ENCODE data around the gene TLCD1.
A peak's percentile ranks its signal among the peaks of the same experiment; 100 is the strongest.
"Not testable (repeated sequence)": the region's sequence is repeated elsewhere in the genome, so short reads cannot be mapped to it uniquely, and the experiment has no call there.

Gene TLCD1

DNA sequence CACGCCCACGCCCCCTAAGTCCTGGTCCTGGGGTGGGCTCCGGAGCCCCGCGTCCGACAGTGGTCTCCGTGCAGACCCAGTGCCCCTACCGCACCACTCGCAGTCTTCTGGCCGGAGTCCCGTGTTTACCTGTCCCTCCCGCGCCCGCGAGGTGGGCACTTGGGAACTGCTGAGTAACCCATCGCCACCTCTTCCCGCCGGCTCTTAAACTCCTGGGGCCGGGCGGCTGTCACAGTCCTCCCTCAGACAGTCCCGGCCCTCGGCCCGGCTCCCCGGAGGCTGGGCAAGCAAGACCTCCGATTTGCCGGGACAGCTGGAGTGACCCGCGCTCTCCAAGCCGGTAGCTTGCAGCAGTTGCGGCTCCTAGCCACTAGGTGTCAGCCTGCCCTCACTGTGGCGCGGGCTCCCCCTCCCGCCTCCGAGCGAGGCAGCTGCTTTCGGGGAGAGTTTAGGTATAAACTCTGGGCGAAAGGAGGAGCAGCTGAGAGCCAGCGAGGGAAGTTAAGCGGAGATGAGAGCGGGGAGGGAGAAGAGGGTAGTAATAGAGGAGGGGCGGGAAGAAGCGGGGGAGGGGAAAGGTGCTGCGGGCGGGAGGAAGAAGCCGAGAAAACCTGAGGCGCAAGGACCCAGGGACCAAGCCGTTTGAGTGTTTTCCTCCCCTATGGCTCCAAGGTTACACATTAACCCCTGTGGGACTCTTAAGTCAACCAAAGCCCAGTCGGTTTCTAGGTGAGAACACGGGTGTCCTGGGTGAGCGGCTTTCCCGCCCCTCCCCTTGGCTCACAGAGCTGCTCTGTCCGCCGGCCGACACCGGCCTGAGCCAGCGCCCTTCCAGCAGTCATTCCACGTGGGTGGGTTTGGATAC is 826 bp upstream of the TLCD1 start:
- DNase-seq, result peak; percentile 95

- peak; percentile 56 for DNase-seq
Measured at GRCh38 chr17:28725660-28726225, 290 bp downstream of the TLCD1 start.

DNA sequence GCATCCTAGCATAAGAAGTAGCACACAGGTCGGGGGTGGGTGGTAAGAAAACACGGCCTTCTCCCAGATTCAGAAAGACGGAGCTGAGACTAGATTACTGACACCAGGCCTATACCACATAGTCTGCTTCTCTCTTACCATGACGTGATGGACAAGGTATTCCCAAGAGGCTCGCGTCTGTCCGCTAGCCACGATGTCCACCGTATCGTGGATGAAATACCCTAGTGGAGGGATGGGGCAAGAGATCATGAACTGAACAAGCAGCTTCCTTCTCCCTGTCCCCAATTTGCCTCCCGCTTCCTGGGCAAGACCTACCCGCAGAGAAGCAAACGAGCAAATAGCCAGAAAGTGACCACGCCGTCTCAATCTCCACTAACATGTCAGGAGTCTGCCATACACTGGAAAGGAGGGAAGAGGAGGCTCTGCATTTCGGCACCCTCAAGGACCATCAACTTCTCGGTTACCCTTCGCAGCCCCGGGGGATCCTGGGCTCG is 820 bp downstream of the TLCD1 start:
- DNase-seq, result peak; percentile 56

GRCh38 chr17:28724500-28725165 is 1.4 kb downstream of the TLCD1 start:
- DNase-seq, result no peak

GRCh38 chr17:28723836-28724499 is 2.1 kb downstream of the TLCD1 start:
- DNase-seq, result not testable (repeated sequence)

DNA sequence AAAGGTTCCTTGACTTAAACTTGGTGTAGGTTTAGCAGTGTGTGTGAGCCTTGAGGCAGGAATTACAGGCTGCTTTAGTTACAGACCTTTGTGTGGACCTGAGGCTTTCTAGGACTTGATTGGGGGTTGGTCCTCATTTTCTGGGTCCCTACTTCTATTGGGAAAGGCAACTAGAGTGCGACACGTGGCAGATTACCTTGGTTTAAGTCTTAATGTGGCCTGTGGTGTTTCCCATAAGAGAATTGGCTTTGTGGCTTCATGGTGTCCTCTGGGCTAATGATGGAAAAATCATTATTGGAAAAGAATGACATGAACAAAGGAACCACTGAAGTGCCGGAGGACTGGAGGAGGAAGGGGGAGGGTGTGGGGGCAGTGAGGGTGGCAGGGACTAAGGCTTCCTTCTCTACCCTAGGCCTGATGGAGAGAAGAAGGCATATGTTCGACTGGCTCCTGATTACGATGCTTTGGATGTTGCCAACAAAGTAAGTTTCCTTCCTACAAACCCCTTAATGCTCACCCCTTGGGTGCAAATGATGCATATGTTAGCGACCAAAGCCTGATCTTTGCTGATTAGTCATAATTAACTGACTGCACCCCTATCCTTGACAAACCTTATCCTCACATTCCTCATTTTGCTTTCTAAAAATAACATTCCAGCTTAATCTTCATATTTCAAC is 2.7 kb downstream of the TLCD1 start:
- no peak for DNase-seq

GRCh38 chr17:28722417-28723158 is 3.4 kb downstream of the TLCD1 start:
- no peak for DNase-seq

DNA sequence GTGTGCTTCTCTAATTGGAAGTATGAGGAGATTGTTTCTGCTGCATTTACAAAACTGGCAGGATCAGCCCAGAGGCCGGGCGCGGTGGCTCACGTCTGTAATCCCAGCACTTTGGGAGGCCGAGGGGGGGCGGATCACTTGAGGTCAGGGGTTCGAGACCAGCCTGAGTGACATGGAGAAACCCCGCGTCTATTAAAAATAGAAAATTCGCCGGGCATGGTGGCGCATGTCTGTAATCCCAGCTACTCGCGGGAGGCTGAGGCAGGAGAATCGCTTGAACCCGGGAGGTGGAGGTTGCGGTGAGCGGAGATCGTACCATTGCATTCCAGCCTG is 5.1 kb downstream of the TLCD1 start:
- not testable (repeated sequence) for DNase-seq

DNA sequence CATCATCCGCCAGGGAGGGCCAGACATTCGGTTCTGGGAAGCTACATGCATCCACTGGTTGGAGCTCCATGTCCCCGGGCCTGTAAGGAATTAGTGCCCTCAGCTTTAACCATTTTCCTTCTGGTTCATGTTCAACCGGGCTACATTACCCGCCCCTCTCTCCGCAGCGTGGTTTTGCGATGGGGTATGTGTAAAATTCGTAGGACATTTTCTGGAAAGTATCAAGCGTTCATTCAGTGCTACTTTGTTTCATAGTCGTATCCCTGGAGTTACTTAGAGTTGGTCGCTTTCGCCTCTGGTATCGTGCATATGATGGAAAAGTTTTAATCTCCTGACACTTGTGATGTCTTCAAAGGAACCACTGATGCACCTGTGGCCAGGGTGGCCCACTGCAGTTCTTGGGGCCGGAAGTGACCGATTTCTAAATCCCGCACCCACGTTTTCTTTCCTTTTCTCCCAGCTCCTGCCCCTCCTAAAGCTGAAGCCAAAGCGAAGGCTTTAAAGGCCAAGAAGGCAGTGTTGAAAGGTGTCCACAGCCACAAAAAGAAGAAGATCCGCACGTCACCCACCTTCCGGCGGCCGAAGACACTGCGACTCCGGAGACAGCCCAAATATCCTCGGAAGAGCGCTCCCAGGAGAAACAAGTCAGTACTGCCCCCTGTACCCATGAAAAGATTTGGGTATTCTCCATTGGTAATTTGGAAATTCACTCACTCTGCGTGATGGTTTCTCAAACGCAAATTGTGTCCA is 5.6 kb downstream of the TLCD1 start:
- DNase-seq, result no peak

DNA sequence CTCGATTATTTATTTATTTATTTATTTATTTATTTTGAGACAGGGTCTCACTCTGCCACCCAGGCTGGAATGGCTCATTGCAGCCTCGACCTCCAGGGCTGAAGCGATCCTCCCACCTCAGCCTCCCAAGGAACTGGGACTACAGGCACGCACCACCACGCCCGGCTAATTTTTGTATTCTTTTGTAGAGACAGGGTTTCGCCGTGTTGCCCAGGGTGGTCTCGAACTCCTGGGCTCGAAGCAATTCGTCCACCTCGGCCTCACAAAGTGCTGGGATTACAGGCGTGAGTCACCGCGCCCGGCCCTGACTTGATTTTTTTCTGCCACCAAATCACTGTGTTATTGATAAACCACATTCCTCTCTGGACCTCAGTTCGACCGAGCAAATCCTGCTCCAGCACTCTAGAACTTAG is 7.0 kb downstream of the TLCD1 start:
- no peak for DNase-seq

DNA sequence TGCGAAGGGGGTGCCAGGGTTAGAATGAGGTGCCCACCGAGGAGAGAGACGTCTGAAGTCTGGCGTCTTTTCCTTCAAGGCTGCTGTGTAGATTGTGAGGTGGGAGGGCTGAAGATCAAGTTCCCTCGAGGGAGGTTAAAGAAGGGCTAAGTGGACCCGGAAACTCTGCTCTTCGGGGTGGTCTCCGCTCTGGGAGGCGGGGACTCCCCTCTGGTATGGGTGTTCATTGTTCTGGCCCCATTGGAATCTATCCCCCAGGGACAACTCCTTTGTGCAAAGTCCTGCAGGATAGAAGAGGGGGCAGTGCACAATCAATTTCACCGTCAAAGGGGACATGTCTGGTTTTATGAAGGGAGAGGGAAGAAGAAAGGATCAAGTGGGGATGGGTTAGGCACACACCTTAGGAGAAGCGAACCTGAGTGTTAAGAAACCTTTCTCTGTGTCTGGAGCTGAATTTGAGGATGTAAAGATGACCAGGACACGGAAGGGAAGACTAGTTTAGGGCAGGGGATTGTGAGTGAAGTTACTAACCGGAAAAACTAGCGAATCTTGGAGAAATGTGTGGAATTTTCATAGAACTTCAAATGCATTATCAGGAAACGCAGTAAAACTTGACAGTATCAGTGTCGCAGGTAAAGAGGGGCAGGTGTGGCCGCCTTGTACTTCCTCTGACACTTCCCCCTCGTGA is 7.6 kb downstream of the TLCD1 start:
- DNase-seq, result no peak

GRCh38 chr17:28717578-28718332 is 8.3 kb downstream of the TLCD1 start, which contains the start of gene RAB34:
Gene RAB34, minus strand, starts transcription at chr17:28717868. Its CDS starts 602 bp downstream, at chr17:28717266.
- DNase-seq, result peak; percentile 51

- DNase-seq, result no peak
Measured at GRCh38 chr17:28716740-28717577, 9.1 kb downstream of the TLCD1 start.

- DNase-seq, result no peak
Measured at GRCh38 chr17:28715217-28715616, 10.8 kb downstream of the TLCD1 start.

- no peak for DNase-seq
Measured at GRCh38 chr17:28714281-28714680, 11.8 kb downstream of the TLCD1 start.

- no peak for DNase-seq
Measured at GRCh38 chr17:28712705-28713415, 13.2 kb downstream of the TLCD1 start.

- DNase-seq, result peak; percentile 87
Measured at GRCh38 chr17:28712032-28712704, 13.9 kb downstream of the TLCD1 start.

GRCh38 chr17:28711723-28712031 is 14.4 kb downstream of the TLCD1 start, which contains the start of gene PROCA1:
Gene PROCA1, minus strand, starts transcription at chr17:28711888. Its CDS starts 228 bp downstream, at chr17:28711660.
- DNase-seq, result no peak

Measured in DMS153 (cell line).